Right lobe of liver (tissue), 4 donors: ENCODE measurements around the gene ANKRD11.

Experiments
- POLR2A ChIP-seq: fragments of 450-650 bp; IDR thresholded peaks from one replicate; pipeline ENCODE4 v1.6.1; 2017; ENCODE audit warnings: antibody characterized with exemption, mild to moderate bottlenecking
- TF ChIP-seq, protein P1 (sequence below), 4 donors: fragments of 200-600 bp in 3 of 4; fragments of 450-650 bp in 1 of 4; IDR thresholded peaks; one replicate each; pipeline versions ENCODE4 v1.5.1 to v1.8.0; 2016 to 2022; ENCODE audit warnings: antibody characterized with exemption in 4 of 4, mild to moderate bottlenecking in 2 of 4
- donor health status: DM: no; HTN: no; CAD: no.
- donor health status: DM: no; HTN: no; CAD: no.
- donor health status: DM: no; HTN: yes; CAD: no.

DNA sequence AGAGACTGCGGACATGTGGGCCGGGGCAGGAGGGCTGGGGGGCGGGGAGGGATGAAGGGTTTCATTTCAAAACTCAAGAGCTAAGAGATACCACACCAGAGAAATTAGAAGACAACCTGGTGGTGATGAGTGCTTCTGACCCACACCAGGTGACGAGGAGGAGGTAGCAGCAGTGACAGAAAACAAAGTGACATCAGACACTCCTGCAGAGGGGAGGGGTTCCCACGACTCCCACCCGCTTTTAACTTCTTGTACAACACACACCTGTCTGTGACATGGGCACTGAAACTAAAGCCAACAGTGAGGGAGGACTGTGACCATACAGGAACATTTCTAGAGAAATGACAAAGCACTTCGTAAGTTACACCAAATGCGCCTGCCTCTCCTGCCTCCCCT, 112.9 kb downstream of the ANKRD11 start:
- TF ChIP-seq, protein P1, sequence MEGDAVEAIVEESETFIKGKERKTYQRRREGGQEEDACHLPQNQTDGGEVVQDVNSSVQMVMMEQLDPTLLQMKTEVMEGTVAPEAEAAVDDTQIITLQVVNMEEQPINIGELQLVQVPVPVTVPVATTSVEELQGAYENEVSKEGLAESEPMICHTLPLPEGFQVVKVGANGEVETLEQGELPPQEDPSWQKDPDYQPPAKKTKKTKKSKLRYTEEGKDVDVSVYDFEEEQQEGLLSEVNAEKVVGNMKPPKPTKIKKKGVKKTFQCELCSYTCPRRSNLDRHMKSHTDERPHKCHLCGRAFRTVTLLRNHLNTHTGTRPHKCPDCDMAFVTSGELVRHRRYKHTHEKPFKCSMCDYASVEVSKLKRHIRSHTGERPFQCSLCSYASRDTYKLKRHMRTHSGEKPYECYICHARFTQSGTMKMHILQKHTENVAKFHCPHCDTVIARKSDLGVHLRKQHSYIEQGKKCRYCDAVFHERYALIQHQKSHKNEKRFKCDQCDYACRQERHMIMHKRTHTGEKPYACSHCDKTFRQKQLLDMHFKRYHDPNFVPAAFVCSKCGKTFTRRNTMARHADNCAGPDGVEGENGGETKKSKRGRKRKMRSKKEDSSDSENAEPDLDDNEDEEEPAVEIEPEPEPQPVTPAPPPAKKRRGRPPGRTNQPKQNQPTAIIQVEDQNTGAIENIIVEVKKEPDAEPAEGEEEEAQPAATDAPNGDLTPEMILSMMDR (IDR thresholded peaks at IDR 0.05) = no peak
- no peak for TF ChIP-seq POLR2A
